ENCODE measurements around the gene ATP9B. TPM values are rescaled to one million over a fixed set of nuclear protein-coding genes. Genes with fewer than 3 reads are reported as not detected.

Gene ATP9B
- total RNA-seq, 8 experiments from 2014 or later, result 15.6 to 44.1 (median 21.6) TPM

DNA sequence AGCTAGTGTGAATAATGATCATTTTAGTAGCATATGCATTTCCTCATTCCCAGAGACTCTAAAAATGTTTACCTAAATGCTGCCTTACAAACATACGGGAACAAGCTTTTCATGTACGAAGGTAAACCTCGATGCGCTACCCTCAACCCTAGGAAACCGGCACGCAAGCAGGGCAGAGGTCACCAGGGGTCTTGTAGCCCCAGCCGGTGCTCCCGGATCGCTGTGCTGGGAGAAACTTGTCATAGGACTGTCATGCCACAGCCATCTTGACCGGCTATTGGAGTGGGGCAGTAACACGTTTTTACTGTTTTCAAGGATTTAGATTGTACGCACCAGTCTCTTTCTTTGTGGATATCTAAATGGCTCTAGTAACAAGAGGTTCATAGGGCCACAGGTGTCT is 291.7 kb downstream of the ATP9B start:
- H3K27ac ChIP-seq, result no peak overlapping the region
- H3K4me1 ChIP-seq (replicated peaks in 1 of 2), result peaks cover 0 to 2% of the 10 kb centered on the region in 2 donors
- ATAC-seq (replicated peaks in 6 of 8), result no peak
- in situ Hi-C loops (cut with MboI; ENCODE audit: low pct_unique_long_range_greater_than_20kb in 2 of 9, low sequenced_read_pairs in 9 of 9, unreplicated experiment in 9 of 9), result no loop called here
- 80 to 100% (median 95%) methylated on average over 1 to 10 of the region's 12 CpGs; no CpG with 5 or more reads in 3 of the 10 experiments for WGBS, 10 experiments
- H3K4me3 ChIP-seq, result no peak overlapping the region

DNA sequence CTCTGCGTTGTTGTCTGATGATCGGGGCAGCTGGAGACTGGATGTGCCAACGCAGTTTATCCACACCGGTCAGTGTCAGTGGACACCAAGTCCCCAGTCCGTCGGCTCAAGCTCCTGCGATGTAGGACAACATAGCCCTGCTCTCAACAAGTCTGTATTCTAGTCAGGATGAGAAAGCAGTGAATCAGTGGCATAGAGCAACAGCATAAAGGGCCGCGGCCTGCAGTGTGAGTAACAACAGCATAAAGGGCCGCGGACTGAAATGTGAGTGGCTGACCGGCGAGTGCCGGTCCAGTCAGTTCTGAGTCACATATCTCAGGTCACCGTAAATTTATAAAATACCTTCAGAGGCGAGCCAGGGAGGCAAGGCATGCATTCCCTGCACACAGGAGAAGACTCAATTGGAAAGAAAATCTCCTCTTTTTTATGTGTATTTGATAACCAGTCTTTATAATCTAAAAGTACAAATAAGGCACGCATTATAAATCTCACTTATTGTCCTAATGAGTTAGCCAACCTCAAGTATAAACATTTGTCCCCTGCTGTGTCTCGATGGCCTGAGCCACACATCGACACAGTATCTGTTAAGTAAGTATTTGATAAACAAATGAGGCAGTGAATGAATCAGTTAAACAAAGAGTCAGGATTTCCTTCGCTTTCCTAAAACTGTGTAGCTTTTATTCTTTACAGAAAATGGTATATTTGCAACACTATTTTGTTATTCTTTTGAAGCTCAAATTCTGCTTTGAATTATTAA is 292.8 kb downstream of the ATP9B start:
- Histone ChIP-seq H3K27ac (no peak overlapping the region), H3K4me1 (replicated peaks in 1 of 2) (no peaks in the 10 kb centered on the region), H3K4me3 (no peak overlapping the region)
- WGBS, 10 experiments, result 80 to 95% (median 90%) methylated on average over 3 to 18 of the region's 20 CpGs
- ATAC-seq (replicated peaks in 6 of 8), result peak in 2 of 8 experiments; percentile 29 to 38
- in situ Hi-C loops (cut with MboI; ENCODE audit: low pct_unique_long_range_greater_than_20kb in 2 of 9, low sequenced_read_pairs in 9 of 9, unreplicated experiment in 9 of 9), result no loop called here

DNA sequence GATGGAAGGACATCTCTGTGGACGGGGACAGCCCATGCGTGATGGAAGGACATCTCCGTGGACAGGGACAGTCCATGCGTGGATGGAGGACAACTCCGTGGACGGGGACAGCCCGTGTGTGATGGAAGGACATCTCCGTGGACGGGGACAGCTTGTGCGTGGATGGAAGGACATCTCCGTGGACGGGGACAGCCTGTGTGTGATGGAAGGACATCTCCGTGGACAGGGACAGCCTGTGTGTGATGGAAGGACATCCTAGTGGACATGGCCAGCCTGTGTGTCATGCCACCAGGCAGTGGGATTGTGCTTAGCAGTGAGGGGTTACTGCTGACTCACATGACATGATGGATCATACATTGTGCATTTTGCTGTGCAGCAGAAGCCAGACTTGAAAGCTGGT is 296.5 kb downstream of the ATP9B start:
- Histone ChIP-seq H3K27ac (no peak overlapping the region), H3K4me3 (no peak overlapping the region)

DNA sequence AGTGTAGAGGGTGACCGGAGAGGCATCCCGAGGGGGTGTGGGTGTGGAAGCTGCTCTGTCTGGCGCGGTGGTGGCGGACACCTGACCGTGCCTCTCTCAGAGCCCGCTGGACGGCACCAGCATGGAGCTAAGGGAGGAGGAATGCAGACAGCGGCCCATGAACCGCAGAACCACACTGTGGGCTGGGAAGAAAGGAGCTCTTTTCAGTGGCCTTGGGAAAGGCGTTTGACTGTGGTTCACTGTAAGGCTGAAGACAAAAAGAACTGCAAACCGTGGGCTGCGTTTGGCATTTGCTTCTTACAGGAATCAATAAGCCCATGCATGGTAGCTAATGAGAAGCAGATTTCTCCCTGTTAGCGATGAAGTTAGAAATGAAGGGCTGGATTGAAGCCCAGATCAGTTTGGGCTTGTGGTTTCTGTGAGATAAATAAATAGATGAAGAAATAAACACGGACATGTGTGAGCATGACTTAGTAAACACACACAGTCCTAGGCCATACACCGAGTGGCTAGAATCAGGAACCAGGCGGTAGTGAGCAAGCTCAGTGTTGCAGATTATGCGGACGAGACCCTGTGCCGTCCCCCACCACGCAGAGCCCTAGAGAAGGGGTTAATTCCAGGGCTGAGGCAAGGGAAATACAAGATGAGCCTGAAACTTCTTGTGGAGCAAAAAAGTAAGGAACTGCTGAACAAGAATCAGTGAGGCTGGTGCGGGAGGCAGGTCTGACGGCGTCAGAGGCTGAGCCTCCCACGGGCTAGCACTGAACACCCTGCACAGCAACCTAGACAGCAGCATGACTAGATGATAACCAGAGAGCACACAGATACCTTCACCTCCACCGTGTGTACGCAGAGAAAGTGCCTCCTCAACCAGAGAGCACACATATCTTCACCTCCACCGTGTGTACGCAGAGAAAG is 297.2 kb downstream of the ATP9B start:
- in situ Hi-C loops (cut with MboI; ENCODE audit: low pct_unique_long_range_greater_than_20kb in 2 of 9, low sequenced_read_pairs in 9 of 9, unreplicated experiment in 9 of 9), result no loop called here
- Histone ChIP-seq H3K4me3 (no peak overlapping the region), H3K4me1 (replicated peaks in 1 of 2) (no peaks in the 10 kb centered on the region), H3K27ac (no peak overlapping the region)
- 35 to 100% (median 72%) methylated on average over 2 to 20 of the region's 29 CpGs; no CpG with 5 or more reads in 3 of the 10 experiments for WGBS, 10 experiments
- peak in 3 of 8 experiments; percentile 24 to 75 (median 65) for ATAC-seq (replicated peaks in 6 of 8)

More for the DNA sequence above, 296.5 kb downstream of the ATP9B start:
- peak in 1 of 8 experiments; percentile 21 for ATAC-seq (replicated peaks in 6 of 8)
- in situ Hi-C loops (cut with MboI; ENCODE audit: low pct_unique_long_range_greater_than_20kb in 2 of 9, low sequenced_read_pairs in 9 of 9, unreplicated experiment in 9 of 9), result no loop called here
- 80 to 100% (median 97%) methylated on average over 1 to 13 of the region's 13 CpGs; no CpG with 5 or more reads in 2 of the 10 experiments for WGBS, 10 experiments
- H3K4me1 ChIP-seq (replicated peaks in 1 of 2), result no peaks in the 10 kb centered on the region

DNA sequence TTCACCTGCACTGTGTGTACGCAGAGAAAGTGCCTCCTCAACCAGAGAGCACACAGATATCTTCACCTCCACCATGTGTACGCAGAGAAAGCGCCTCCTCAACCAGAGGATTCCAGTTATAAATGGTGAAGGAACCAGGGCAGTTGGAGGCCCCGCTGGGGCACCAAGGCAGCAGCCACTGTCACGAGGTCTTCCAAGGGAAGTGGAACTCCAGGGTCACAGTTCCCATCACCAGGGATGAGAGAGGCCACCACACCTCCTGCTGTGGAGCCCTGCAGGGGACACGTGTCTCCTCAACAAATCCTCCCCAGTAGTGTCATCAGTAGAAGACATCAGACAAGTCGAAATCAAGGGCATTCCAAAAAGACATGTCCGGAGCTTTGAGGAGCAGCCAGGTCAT is 298.3 kb downstream of the ATP9B start:
- in situ Hi-C loops (cut with MboI; ENCODE audit: low pct_unique_long_range_greater_than_20kb in 2 of 9, low sequenced_read_pairs in 9 of 9, unreplicated experiment in 9 of 9), result no loop called here
- no peak for ATAC-seq (replicated peaks in 6 of 8)
- Histone ChIP-seq H3K27ac (no peak overlapping the region), H3K4me1 (replicated peaks in 1 of 2) (no peaks in the 10 kb centered on the region), H3K4me3 (no peak overlapping the region)
- 86 to 100% (median 96%) methylated on average over 1 to 2 of the region's 8 CpGs; no CpG with 5 or more reads in 6 of the 10 experiments for WGBS, 10 experiments

DNA sequence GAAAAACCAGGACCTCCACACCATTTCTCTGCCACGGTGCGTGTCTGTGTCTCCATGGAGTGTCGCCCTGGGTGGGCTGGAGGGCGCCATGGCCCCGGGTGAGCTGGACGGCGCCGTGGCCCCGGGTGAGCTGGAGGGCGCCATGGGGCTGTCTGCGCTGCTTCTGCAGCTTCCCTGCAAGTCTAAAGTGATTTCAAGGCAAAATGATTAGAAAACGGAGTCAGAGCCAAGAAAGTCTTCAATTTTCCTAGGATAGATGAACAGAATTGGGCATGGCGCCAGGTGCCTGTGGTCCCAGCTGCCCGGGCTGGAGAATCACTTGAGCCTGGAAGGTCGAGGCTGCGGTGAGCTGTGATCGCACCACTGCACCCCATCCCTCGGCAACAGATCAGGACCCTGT is 298.8 kb downstream of the ATP9B start:
- Histone ChIP-seq H3K27ac (no peak overlapping the region), H3K4me3 (no peak overlapping the region), H3K4me1 (replicated peaks in 1 of 2) (no peaks in the 10 kb centered on the region)
- in situ Hi-C loops (cut with MboI; ENCODE audit: low pct_unique_long_range_greater_than_20kb in 2 of 9, low sequenced_read_pairs in 9 of 9, unreplicated experiment in 9 of 9), result no loop called here
- no peak for ATAC-seq (replicated peaks in 6 of 8)
- WGBS, 10 experiments, result 83 to 96% (median 93%) methylated on average over 2 to 11 of the region's 18 CpGs; no CpG with 5 or more reads in 2 of the 10 experiments

DNA sequence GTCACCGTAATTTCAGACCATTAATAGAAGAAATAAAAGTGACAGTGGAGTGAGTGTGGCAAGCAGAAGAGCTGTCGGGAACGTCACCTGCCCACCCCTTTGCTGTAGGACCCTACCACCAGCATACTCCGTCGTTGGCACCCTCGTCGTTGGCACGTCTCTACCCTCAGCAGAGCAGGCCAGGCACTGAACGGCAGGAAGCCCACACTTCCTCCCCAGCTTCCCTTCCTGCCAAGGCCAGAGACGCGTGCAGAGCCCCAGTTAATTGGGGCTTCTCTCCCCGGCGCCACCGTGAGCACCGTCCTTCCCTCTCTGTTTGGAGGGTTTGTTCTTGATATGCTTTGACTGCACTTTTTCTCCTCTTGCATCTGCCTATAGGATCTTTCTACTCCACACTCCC is 299.5 kb downstream of the ATP9B start:
- H3K4me3 ChIP-seq, result no peak overlapping the region
- WGBS, 10 experiments, result 67 to 100% (median 95%) methylated on average over 1 to 9 of the region's 15 CpGs; no CpG with 5 or more reads in 3 of the 10 experiments
- no peaks in the 10 kb centered on the region for H3K4me1 ChIP-seq (replicated peaks in 1 of 2)
- no peak for ATAC-seq (replicated peaks in 6 of 8)
- in situ Hi-C loops (cut with MboI; ENCODE audit: low pct_unique_long_range_greater_than_20kb in 2 of 9, low sequenced_read_pairs in 9 of 9, unreplicated experiment in 9 of 9), result no loop called here
- H3K27ac ChIP-seq, result no peak overlapping the region

DNA sequence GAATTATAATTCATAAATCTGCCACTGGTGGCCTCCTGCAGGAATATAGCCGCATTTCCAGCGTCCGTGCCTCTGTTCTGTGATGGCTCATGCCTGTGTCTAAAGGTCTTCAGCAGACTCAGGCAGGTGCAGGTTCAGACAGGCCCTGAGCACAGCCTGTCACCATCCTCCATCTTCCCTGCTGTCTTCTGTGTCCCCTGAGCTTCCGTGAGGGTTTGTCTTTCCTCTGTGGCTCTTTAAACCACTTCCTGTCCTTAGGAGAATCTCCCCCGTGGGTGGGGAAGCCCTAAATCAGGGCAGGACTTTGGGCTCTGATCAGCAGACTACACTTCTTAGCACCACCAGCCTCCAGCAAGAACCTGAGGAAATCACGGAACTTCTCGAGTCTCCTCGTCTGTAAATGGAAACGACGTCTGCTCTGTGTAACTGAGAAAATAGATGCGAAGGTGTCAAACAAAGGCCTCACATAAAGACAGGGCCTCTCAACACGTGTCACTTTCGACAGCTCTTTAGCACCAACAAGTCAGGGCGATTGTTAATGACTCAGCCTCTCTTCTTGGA is 302.4 kb downstream of the ATP9B start:
- Histone ChIP-seq H3K27ac (no peak overlapping the region), H3K4me3 (no peak overlapping the region), H3K4me1 (replicated peaks in 1 of 2) (no peaks in the 10 kb centered on the region)
- peak in 2 of 8 experiments; percentile 61 to 62 for ATAC-seq (replicated peaks in 6 of 8)
- WGBS, 10 experiments, result 60 to 100% (median 87%) methylated on average over 1 to 9 of the region's 14 CpGs; no CpG with 5 or more reads in 4 of the 10 experiments
- in situ Hi-C loops (cut with MboI; ENCODE audit: low pct_unique_long_range_greater_than_20kb in 2 of 9, low sequenced_read_pairs in 9 of 9, unreplicated experiment in 9 of 9), result loop anchor here in 1 of 9 experiments (10.0 kb wide), 1 partner anchor 273 kb away; no protein-coding TSS in a partner anchor

DNA sequence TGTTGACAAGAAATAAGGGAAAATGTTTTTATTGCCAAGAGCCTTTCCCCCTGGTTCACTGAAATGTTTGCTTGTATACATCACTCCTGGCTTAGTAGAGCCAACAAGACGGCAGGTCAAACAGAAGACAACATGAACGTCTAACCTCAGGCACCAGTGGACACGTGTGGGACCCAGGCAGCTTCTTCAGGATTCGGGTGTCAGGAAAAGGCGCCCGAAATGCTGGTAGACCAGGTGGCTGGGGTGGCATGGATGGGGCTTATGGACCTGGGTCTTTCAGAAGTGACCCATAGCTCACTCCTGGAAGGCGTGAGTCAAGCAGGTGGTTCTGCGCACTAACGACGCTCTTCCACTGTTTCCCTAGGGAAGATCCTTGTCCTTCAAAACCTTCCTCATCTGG is 303.3 kb downstream of the ATP9B start:
- 57 to 100% (median 94%) methylated on average over 1 to 8 of the region's 10 CpGs; no CpG with 5 or more reads in 1 of the 10 experiments for WGBS, 10 experiments
- no peak overlapping the region for H3K27ac ChIP-seq
- in situ Hi-C loops (cut with MboI; ENCODE audit: low pct_unique_long_range_greater_than_20kb in 2 of 9, low sequenced_read_pairs in 9 of 9, unreplicated experiment in 9 of 9), result loop anchor here in 1 of 9 experiments (10.0 kb wide), 1 partner anchor 272 kb away; no protein-coding TSS in a partner anchor
- no peak overlapping the region for H3K4me3 ChIP-seq
- ATAC-seq (replicated peaks in 6 of 8), result no peak
- no peaks in the 10 kb centered on the region for H3K4me1 ChIP-seq (replicated peaks in 1 of 2)

DNA sequence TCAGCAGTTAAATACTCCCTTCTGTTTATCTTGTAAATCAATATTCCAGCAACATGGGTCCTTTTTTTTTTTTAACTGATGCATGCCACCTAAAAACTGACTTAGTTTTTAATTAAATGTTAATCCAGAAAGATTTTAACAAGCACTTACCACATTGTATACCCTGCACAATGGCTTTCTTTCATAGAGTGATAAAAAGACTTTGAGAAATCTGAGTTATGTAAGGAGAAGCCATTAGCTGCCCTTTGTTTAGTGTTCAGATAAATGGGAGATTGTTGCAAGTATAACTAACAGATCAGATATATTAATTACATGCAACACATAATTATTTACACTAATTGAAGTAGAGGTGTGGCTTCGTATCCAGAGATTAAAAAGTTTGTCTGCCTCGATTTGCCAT is 303.8 kb downstream of the ATP9B start:
- in situ Hi-C loops (cut with MboI; ENCODE audit: low pct_unique_long_range_greater_than_20kb in 2 of 9, low sequenced_read_pairs in 9 of 9, unreplicated experiment in 9 of 9), result loop anchor here in 1 of 9 experiments (10.0 kb wide), 1 partner anchor 272 kb away; no protein-coding TSS in a partner anchor
- H3K27ac ChIP-seq, result no peak overlapping the region

DNA sequence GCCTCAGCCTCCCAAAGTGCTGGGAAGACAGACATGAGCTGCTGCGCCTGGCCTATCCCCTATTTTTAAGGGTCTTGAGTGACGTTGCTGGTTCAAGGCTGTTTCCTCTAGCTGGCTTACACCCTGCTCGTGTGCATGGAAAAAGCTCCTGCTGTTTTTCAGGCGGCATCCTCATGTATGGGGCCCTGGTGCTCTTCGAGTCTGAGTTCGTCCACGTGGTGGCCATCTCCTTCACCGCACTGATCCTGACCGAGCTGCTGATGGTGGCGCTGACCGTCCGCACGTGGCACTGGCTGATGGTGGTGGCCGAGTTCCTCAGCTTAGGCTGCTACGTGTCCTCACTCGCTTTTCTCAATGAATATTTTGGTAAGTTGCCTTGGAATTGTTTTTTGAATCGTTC is 304.5 kb downstream of the ATP9B start:
- in situ Hi-C loops (cut with MboI; ENCODE audit: low pct_unique_long_range_greater_than_20kb in 2 of 9, low sequenced_read_pairs in 9 of 9, unreplicated experiment in 9 of 9), result loop anchor here in 1 of 9 experiments (10.0 kb wide), 1 partner anchor 271 kb away; no protein-coding TSS in a partner anchor
- H3K27ac ChIP-seq, result no peak overlapping the region

More for the DNA sequence above, 303.8 kb downstream of the ATP9B start:
- no peak overlapping the region for H3K4me3 ChIP-seq
- WGBS, 10 experiments, result 80 to 100% (median 89%) methylated on average over 1 to 2 of the region's 2 CpGs; no CpG with 5 or more reads in 4 of the 10 experiments
- H3K4me1 ChIP-seq (replicated peaks in 1 of 2), result no peaks in the 10 kb centered on the region
- no peak for ATAC-seq (replicated peaks in 6 of 8)

DNA sequence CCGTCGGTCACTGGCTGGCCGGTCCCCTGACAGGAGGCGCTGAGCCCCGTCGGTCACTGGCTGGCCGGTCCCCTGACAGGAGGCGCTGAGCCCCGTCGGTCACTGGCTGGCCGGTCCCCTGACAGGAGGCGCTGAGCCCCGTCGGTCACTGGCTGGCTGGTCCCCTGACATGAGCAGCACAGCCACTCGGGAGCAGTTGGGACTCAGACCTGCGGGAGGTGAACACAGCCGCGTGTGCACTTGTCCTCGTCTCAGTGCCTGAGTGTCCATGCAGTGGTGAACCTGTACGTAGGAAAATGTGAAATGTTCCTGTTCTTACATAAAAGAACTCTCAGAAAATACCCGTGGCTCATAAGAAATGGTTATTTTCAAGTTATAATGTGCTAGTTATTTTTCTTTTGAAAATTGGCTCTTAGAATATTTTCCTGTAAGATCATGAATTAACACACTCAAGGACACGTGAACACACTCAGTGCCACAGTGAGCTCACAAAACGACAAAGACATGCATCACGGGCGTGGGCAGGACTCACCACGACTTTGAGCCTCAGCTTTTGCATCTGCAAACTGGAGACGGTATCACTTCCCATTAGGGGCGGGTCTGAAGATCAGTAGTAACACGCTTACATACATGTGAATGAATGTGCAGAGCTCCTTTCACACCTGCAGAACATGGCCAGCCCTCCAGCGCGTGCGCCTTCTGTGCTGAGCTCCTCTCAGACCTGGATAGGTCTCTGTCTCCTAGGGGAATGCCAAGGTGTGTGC is 305.4 kb downstream of the ATP9B start:
- 81 to 97% (median 88%) methylated on average over 4 to 12 of the region's 32 CpGs; no CpG with 5 or more reads in 4 of the 10 experiments for WGBS, 10 experiments
- Histone ChIP-seq H3K4me3 (no peak overlapping the region), H3K4me1 (replicated peaks in 1 of 2) (peaks cover 0 to 3% of the 10 kb centered on the region in 2 donors), H3K27ac (no peak overlapping the region)
- in situ Hi-C loops (cut with MboI; ENCODE audit: low pct_unique_long_range_greater_than_20kb in 2 of 9, low sequenced_read_pairs in 9 of 9, unreplicated experiment in 9 of 9), result loop anchor here in 7 of 9 experiments (10.0 to 25.0 kb wide), 4 partner anchors 163 to 288 kb away; no protein-coding TSS in a partner anchor
- ATAC-seq (replicated peaks in 6 of 8), result no peak

More for the DNA sequence above, 304.5 kb downstream of the ATP9B start:
- no peak overlapping the region for H3K4me3 ChIP-seq
- ATAC-seq (replicated peaks in 6 of 8), result no peak
- 80 to 97% (median 95%) methylated on average over 2 to 15 of the region's 17 CpGs; no CpG with 5 or more reads in 4 of the 10 experiments for WGBS, 10 experiments
- H3K4me1 ChIP-seq (replicated peaks in 1 of 2), result no peaks in the 10 kb centered on the region

All from motor neuron (in vitro differentiated cells).